Epidermal melanocyte (primary cell): ENCODE measurements around the gene ANKRD1.

ENCODE experiments used
- DNase-seq: peaks from one replicate; pipeline ENCODE4 v3.0.0; 2011; ENCODE audit warnings: low spot score; ENCODE audit not compliant: insufficient read length

ANKRD1 gene

DNA sequence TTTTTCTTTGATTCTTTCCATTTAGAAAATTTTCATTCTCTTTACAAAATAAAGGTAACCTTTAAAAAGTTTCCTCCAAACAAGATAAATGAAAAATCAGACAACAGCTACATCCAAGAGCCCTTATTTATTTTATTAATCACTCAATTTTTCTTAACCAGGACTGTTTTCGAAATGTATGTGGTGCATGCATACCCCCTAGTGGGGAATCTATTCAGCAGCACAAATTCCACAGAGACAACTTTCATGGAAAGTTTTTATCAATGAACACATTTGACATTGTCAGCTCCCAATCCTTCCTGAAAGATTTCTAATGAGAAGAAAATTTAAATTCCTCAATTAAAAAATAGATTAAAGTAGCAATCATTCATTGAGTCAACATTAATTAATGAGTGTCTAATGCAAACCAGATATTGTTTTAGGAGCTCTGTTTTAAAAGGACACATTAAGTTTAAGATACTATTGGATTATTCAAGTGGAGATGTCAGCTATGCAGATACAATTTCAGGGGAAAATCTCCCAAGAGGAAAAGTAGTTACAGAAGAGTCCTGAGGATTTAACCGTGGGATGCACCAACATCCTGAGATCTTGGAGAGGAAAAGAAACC lies 57.9 kb downstream of the ANKRD1 start:
- DNase-seq, result peak; percentile 38
